Gastrocnemius medialis (tissue), 4 donors: Measurements from ENCODE around the gene SCUBE3. TPM values are rescaled to one million over a fixed set of nuclear protein-coding genes. Genes with fewer than 3 reads are reported as not detected.

Experiments used
- ATAC-seq, 2 donors: fragments of 150-250 bp; one replicate each; pipeline ENCODE4 v1.9.1; 2016
- DNase-seq, 2 donors: peaks; one replicate each; pipeline ENCODE4 v3.0.0-alpha.2; 2019
- H3K27ac ChIP-seq, 4 donors: fragments of 200-600 bp; sonication (generic); 1 replicate in 1 of 4; 2 replicates in 3 of 4; pipeline ENCODE4 v1.5.1; 2016 to 2018; ENCODE audit warnings: mild to moderate bottlenecking in 2 of 4, moderate library complexity in 1 of 4
- H3K27me3 ChIP-seq, 3 donors: fragments of 200-600 bp; sonication (generic) in 2 of 3; 1 replicate in 1 of 3; 2 replicates in 2 of 3; pipeline versions ENCODE4 v1.5.1 to v1.6.0; 2016 to 2019; ENCODE audit warnings: mild to moderate bottlenecking in 1 of 3, moderate library complexity in 1 of 3
- H3K36me3 ChIP-seq, 2 donors: fragments of 200-600 bp; sonication (generic) in 1 of 2; one replicate each; pipeline ENCODE4 v1.5.1; 2017 to 2018
- H3K4me1 ChIP-seq, 2 donors: fragments of 200-600 bp; sonication (generic) in 1 of 2; one replicate each; pipeline ENCODE4 v1.5.1; 2016 to 2017; ENCODE audit warnings: mild to moderate bottlenecking in 2 of 2
- H3K4me3 ChIP-seq, 4 donors: fragments of 200-600 bp; sonication (generic) in 3 of 4; 1 replicate in 1 of 4; 2 replicates in 3 of 4; pipeline ENCODE4 v1.5.1; 2016 to 2019; ENCODE audit warnings: mild to moderate bottlenecking in 2 of 4
- H3K9me3 ChIP-seq, 3 donors: fragments of 200-600 bp; sonication (generic) in 2 of 3; 1 replicate in 1 of 3; 2 replicates in 2 of 3; pipeline ENCODE4 v1.5.1; 2016 to 2019
- POLR2A ChIP-seq, 2 donors: fragments of 450-650 bp; IDR thresholded peaks; one replicate each; pipeline ENCODE4 v1.6.1; 2017; ENCODE audit warnings: antibody characterized with exemption in 2 of 2, mild to moderate bottlenecking in 2 of 2, moderate library complexity in 2 of 2
- in situ Hi-C, 4 donors: fragments of 200-750 bp; cut with MboI; loops; one replicate each; pipeline versions ENCODE4 v1.15.0 to v1.8.0; 2017; ENCODE audit warnings: low sequenced_read_pairs in 4 of 4
- intact Hi-C: fragments of 100-400 bp; cut with DNase I; formaldehyde crosslinking; loops from one replicate; pipeline ENCODE4 v1.15.1; 2023; ENCODE audit warnings: low total_unique reads
- total RNA-seq, 4 donors: library from RNA; depleted of rRNA; stranded (reverse); fragments of >200 nt; gene quantifications; one replicate each; pipeline versions ENCODE4 v1.1.0 to v1.2.3, GENCODE V29; 2016
- TF ChIP-seq, protein P1 (sequence below), 5 experiments: fragments of 450-650 bp in 3 of 5; fragments of 200-600 bp in 2 of 5; sonication (generic) in 2 of 5; IDR thresholded peaks in 4 of 5; conservative IDR thresholded peaks in 1 of 5; 1 replicate in 4 of 5; 2 replicates in 1 of 5; pipeline ENCODE4 v1.5.1; 2016 to 2019; ENCODE audit warnings: antibody characterized with exemption in 5 of 5, mild to moderate bottlenecking in 3 of 5, moderate library complexity in 3 of 5

The SCUBE3 gene
- total RNA-seq, 4 donors from 2014 or later = 0.05 to 0.07 TPM; not detected in 2

DNA sequence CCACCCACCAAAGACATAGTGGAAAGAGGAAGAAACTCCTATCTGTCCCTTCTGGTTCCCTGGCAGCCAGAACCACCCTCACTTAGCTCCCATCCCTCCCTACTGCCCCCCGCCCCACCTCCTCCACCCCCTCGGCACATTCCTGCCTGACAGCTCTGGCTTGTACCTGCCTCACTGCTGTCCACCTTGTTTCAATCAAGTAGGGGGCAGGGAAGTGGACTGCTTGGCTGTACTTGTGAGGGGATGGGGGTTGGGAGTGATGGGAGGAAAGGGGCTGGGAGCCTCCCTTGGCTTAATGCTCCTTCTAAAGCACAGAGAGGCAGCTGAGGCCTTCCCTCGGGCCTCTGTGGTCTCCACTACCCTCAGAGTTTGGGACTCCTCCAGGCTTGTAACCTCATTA, 23.7 kb downstream of the SCUBE3 start:
- no peak for DNase-seq
- intact Hi-C loops = no loop called here
- no peaks in the 10 kb centered on the region for H3K9me3 ChIP-seq
- no peak overlapping the region for H3K4me3 ChIP-seq
- in situ Hi-C loops = loop anchor here in 2 of 4 donors (25.0 kb wide), 1 partner anchor 250 kb away; no protein-coding TSS in a partner anchor
- H3K36me3 ChIP-seq = no peaks in the 10 kb centered on the region
- H3K27me3 ChIP-seq = no peaks in the 10 kb centered on the region
- H3K4me1 ChIP-seq = peaks cover 0 to 3% of the 10 kb centered on the region in 2 donors
- no peak for ATAC-seq
- H3K27ac ChIP-seq = no peak overlapping the region
- TF ChIP-seq POLR2A (IDR thresholded peaks at IDR 0.05) = no peak
- TF ChIP-seq, protein P1, sequence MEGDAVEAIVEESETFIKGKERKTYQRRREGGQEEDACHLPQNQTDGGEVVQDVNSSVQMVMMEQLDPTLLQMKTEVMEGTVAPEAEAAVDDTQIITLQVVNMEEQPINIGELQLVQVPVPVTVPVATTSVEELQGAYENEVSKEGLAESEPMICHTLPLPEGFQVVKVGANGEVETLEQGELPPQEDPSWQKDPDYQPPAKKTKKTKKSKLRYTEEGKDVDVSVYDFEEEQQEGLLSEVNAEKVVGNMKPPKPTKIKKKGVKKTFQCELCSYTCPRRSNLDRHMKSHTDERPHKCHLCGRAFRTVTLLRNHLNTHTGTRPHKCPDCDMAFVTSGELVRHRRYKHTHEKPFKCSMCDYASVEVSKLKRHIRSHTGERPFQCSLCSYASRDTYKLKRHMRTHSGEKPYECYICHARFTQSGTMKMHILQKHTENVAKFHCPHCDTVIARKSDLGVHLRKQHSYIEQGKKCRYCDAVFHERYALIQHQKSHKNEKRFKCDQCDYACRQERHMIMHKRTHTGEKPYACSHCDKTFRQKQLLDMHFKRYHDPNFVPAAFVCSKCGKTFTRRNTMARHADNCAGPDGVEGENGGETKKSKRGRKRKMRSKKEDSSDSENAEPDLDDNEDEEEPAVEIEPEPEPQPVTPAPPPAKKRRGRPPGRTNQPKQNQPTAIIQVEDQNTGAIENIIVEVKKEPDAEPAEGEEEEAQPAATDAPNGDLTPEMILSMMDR (IDR thresholded peaks at IDR 0.05 in 4 of 5, conservative IDR thresholded peaks at IDR 0.05 in 1 of 5) = no peak

DNA sequence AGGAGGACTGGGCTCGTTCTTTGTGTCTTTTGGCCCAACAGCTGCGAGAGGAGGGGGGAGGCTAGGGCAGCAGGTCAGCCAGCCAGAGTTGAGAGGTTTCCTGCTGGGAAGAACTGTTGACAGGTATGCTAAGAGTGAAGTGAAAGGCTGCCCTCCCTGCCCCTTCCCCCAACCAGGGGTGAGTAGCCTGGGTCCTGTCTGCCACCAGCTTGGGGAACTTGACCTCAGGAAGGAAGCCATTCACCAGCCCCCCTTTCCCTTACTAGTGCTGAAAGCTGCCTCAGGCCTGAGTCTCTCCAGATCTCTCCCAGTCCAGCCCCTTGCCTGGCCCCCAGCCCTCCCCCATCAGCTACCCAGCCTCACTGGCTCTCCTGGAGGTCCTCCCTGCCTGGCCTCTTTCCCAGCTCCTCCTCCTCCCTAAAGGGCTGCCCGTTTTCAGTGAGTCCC, 25.1 kb downstream of the SCUBE3 start:
- H3K27me3 ChIP-seq = no peaks in the 10 kb centered on the region
- no peak overlapping the region for H3K27ac ChIP-seq
- peaks cover 0 to 3% of the 10 kb centered on the region in 2 donors for H3K4me1 ChIP-seq
- TF ChIP-seq, protein P1 (IDR thresholded peaks at IDR 0.05 in 4 of 5, conservative IDR thresholded peaks at IDR 0.05 in 1 of 5) = no peak
- no peaks in the 10 kb centered on the region for H3K36me3 ChIP-seq
- in situ Hi-C loops (loop anchor here in 2 of 4 donors (25.0 kb wide), 1 partner anchor 252 kb away; no protein-coding TSS in a partner anchor), intact Hi-C loops (no loop called here)
- ATAC-seq (no peak), DNase-seq (no peak)
- no peak overlapping the region for H3K4me3 ChIP-seq
- H3K9me3 ChIP-seq = no peaks in the 10 kb centered on the region

DNA sequence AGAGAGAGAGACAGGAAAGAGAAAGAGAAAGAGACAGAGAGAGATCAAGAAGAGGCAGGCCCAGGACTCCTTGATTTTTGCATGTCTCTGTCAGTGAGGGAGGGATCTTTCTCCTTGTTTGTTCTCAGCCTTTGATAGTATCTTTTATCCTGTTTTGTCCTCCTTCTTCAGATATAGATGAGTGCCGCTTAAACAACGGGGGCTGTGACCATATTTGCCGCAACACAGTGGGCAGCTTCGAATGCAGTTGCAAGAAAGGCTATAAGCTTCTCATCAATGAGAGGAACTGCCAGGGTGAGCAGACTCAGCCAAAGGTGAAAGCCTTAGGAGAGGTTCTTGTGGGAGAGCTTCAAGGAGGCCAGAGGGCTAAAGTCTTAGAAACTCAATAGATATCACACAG, 25.8 kb downstream of the SCUBE3 start:
- Histone ChIP-seq H3K4me1 (peaks cover 0 to 3% of the 10 kb centered on the region in 2 donors), H3K27ac (no peak overlapping the region), H3K9me3 (no peaks in the 10 kb centered on the region), H3K4me3 (no peak overlapping the region), H3K27me3 (no peaks in the 10 kb centered on the region), H3K36me3 (no peaks in the 10 kb centered on the region)
- ATAC-seq (no peak), DNase-seq (no peak)
- intact Hi-C loops = no loop called here
- in situ Hi-C loops = loop anchor here in 2 of 4 donors (25.0 kb wide), 1 partner anchor 252 kb away; no protein-coding TSS in a partner anchor
- TF ChIP-seq POLR2A (IDR thresholded peaks at IDR 0.05) = no peak
- TF ChIP-seq, protein P1 (IDR thresholded peaks at IDR 0.05 in 4 of 5, conservative IDR thresholded peaks at IDR 0.05 in 1 of 5) = no peak

DNA sequence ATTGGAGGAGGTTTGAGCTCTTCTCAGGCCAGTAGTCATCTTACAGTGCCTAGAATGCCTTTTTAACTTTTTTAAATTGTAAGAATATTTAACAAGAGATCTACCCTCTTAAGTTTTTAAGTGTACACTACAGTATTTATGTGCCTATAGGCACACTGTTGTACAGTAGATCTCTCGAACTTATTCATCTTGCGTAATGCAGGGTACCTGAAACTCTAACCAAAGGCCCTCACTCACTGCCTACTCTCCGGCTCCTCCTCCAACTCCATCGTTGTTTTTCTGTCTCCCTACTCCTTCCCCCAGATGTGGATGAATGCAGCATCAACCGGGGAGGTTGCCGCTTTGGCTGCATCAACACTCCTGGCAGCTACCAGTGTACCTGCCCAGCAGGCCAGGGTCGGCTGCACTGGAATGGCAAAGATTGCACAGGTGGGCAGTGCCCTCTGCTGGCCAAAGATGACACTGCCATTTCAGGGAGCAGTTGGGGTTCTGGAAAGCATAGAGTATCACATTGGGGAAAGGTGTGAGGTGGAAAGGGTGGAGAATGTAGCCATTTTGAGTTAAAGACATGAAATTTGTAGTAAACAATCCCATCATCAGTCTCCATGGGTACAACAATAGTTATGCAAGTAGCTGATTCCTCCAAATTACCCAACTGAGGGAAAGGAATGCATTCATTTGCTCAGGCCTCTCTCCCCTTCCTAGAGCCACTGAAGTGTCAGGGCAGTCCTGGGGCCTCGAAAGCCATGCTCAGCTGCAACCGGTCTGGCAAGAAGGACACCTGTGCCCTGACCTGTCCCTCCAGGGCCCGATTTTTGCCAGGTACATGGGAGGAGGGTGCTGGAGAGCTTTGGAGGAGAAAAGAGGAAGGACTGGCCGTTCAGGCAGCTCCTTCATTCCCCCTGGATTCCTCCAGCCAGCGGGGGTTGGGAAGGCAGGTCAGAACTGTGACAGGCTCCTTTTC, 27.4 kb downstream of the SCUBE3 start:
- intact Hi-C loops = loop anchor here (1.0 to 2.0 kb wide), 2 partner anchors 95 to 254 kb away; no protein-coding TSS in a partner anchor
- ATAC-seq = peak; percentile 59 to 83

More for the DNA sequence above, 27.4 kb downstream of the SCUBE3 start:
- Histone ChIP-seq H3K4me1 (peaks cover 0 to 3% of the 10 kb centered on the region in 2 donors), H3K36me3 (no peaks in the 10 kb centered on the region), H3K27ac (no peak overlapping the region), H3K4me3 (no peak overlapping the region), H3K27me3 (no peaks in the 10 kb centered on the region), H3K9me3 (no peaks in the 10 kb centered on the region)
- DNase-seq = peak in 1 of 2 donors; percentile 45
- in situ Hi-C loops = loop anchor here in 2 of 4 donors (25.0 kb wide), 1 partner anchor 254 kb away; no protein-coding TSS in a partner anchor
- TF ChIP-seq POLR2A (IDR thresholded peaks at IDR 0.05) = no peak
- TF ChIP-seq, protein P1 (IDR thresholded peaks at IDR 0.05 in 4 of 5, conservative IDR thresholded peaks at IDR 0.05 in 1 of 5) = peak; percentile 82 to 92 (median 86)
